A673 (cell line): Measurements from ENCODE around the gene TNS3. TPM values are rescaled to one million over a fixed set of nuclear protein-coding genes. Genes with fewer than 3 reads are reported as not detected.

Source experiments
- BruUV-seq: library from RNA; stranded (reverse); fragments of 400-500 nt; replicated peaks from 2 replicates; lab custom pipeline; 2021; lab: Mats Ljungman, UMichigan
- CTCF ChIA-PET: fragments of 300-600 bp; sonication (Branson Sonifier 250); formaldehyde crosslinking; loops from one replicate; lab custom pipeline; 2022; ENCODE audit warnings: antibody characterized with exemption; lab: Charles Lee
- POLR2A ChIA-PET: fragments of 300-600 bp; sonication (Branson Sonifier 250); formaldehyde crosslinking; loops from one replicate; lab custom pipeline; 2022; ENCODE audit warnings: antibody characterized with exemption; ENCODE audit not compliant: low non-redundant PET; lab: Charles Lee
- DNase-seq: peaks from one replicate; pipeline ENCODE4 v3.0.0-alpha.2; 2015; ENCODE audit warnings: low spot score
- H3K27ac ChIP-seq: fragments of 200-600 bp; sonication (generic); 2 replicates; pipeline ENCODE4 v1.5.1; 2016; ENCODE audit warnings: mixed run types, low read depth, mild to moderate bottlenecking, mixed read lengths, antibody characterized with exemption, low read length; ENCODE audit not compliant: poor library complexity, severe bottlenecking
- H3K27me3 ChIP-seq: fragments of 200-600 bp; sonication (generic); replicated peaks from 2 replicates; pipeline ENCODE4 v1.6.1; 2017; ENCODE audit warnings: mixed run types, low read depth, mild to moderate bottlenecking, mixed read lengths, antibody characterized with exemption, low read length; ENCODE audit not compliant: insufficient read depth, poor library complexity
- H3K36me3 ChIP-seq: fragments of 200-600 bp; sonication (generic); 2 replicates; pipeline ENCODE4 v1.6.1; 2016; ENCODE audit warnings: mixed run types, mild to moderate bottlenecking, mixed read lengths, antibody characterized with exemption, low read length; ENCODE audit not compliant: insufficient read depth, poor library complexity, severe bottlenecking
- H3K4me1 ChIP-seq: fragments of 200-600 bp; sonication (generic); 2 replicates; pipeline ENCODE4 v1.6.1; 2017; ENCODE audit warnings: mixed run types, mild to moderate bottlenecking, mixed read lengths, antibody characterized with exemption, low read length; ENCODE audit not compliant: insufficient read depth, poor library complexity, severe bottlenecking
- H3K4me3 ChIP-seq: fragments of 200-600 bp; sonication (generic); 2 replicates; pipeline ENCODE4 v1.5.1; 2016; ENCODE audit warnings: low read depth, mixed run types, mild to moderate bottlenecking, mixed read lengths, low read length; ENCODE audit not compliant: poor library complexity, severe bottlenecking
- H3K9me3 ChIP-seq: fragments of 200-600 bp; sonication (generic); 2 replicates; pipeline ENCODE4 v1.6.1; 2016; ENCODE audit warnings: mixed run types, low read depth, mild to moderate bottlenecking, mixed read lengths, antibody characterized with exemption, low read length; ENCODE audit not compliant: poor library complexity, severe bottlenecking
- CTCF ChIP-seq: fragments of 300-800, 200-600 bp; sonication (generic); conservative IDR thresholded peaks from 2 replicates; pipeline ENCODE4 v1.5.1; 2017; ENCODE audit warnings: low read depth, mild to moderate bottlenecking, antibody characterized with exemption, low read length, moderate library complexity, mixed read lengths
- EZH2 ChIP-seq: fragments of 200-600 bp; sonication (generic); IDR thresholded peaks from 2 replicates; pipeline ENCODE4 v1.6.1; 2017; ENCODE audit warnings: borderline replicate concordance, low read depth, mild to moderate bottlenecking, mixed read lengths, antibody characterized with exemption, low read length; ENCODE audit not compliant: poor library complexity, severe bottlenecking
- intact Hi-C: fragments of 100-400 bp; cut with micrococcal nuclease; formaldehyde crosslinking; loops from one replicate; pipeline ENCODE4 v1.10.0; 2022; ENCODE audit not compliant: unreplicated experiment
- total RNA-seq: library from RNA; stranded (reverse); gene quantifications from 2 replicates; pipeline ENCODE4 v1.2.3, GENCODE V29; 2021

The TNS3 gene
- total RNA-seq, 1 experiment from 2014 or later = not detected

- no peak for TF ChIP-seq EZH2
- Histone ChIP-seq H3K27ac (no peak overlapping the region), H3K27me3 (no peaks in the 10 kb centered on the region), H3K4me3 (no peak overlapping the region), H3K36me3 (no peaks in the 10 kb centered on the region), H3K9me3 (no peaks in the 10 kb centered on the region), H3K4me1 (no peaks in the 10 kb centered on the region)
- no peak for DNase-seq
- BruUV-seq = no TSS peak
- ChIA-PET POLR2A (no interaction called here), CTCF (no interaction called here)
- intact Hi-C loops = no loop called here
Observed at GRCh38 chr7:47488969-47489342, 93.0 kb downstream of the TNS3 start.

GRCh38 chr7:47488201-47488968, 93.5 kb downstream of the TNS3 start:
- no peak for DNase-seq
- Histone ChIP-seq H3K27me3 (no peaks in the 10 kb centered on the region), H3K9me3 (no peaks in the 10 kb centered on the region), H3K36me3 (no peaks in the 10 kb centered on the region), H3K27ac (no peak overlapping the region), H3K4me3 (no peak overlapping the region), H3K4me1 (no peaks in the 10 kb centered on the region)
- ChIA-PET POLR2A (no interaction called here), CTCF (no interaction called here)
- BruUV-seq = no TSS peak
- intact Hi-C loops = no loop called here
- TF ChIP-seq CTCF (no peak), EZH2 (no peak)

- Histone ChIP-seq H3K27ac (no peak overlapping the region), H3K27me3 (no peaks in the 10 kb centered on the region), H3K4me3 (no peak overlapping the region), H3K4me1 (no peaks in the 10 kb centered on the region), H3K9me3 (no peaks in the 10 kb centered on the region), H3K36me3 (no peaks in the 10 kb centered on the region)
- POLR2A ChIA-PET = no interaction called here
- intact Hi-C loops = no loop called here
- DNase-seq = no peak
- TF ChIP-seq CTCF (no peak), EZH2 (no peak)
- CTCF ChIA-PET = no interaction called here
- no TSS peak for BruUV-seq
Observed at GRCh38 chr7:47485640-47486435, 96.1 kb downstream of the TNS3 start.
